Tibial artery (tissue), 4 donors: ENCODE measurements around the gene SELENOK.

Experiments used
- DNase-seq, 2 donors: peaks; one replicate each; pipeline ENCODE4 v3.0.0-alpha.2; 2019
- H3K27ac ChIP-seq, 2 donors: fragments of 200-600 bp; sonication (generic) in 1 of 2; 1 replicate in 1 of 2; 2 replicates in 1 of 2; pipeline ENCODE4 v1.5.1; 2018 to 2019; ENCODE audit warnings: mild to moderate bottlenecking in 1 of 2
- H3K27me3 ChIP-seq, 2 donors: fragments of 200-600 bp; sonication (generic) in 1 of 2; one replicate each; pipeline versions ENCODE4 v1.5.1 to v1.6.0; 2016 to 2019
- H3K36me3 ChIP-seq, 3 donors: fragments of 200-600 bp; sonication (generic) in 2 of 3; one replicate each; pipeline ENCODE4 v1.5.1; 2016 to 2019; ENCODE audit warnings: mild to moderate bottlenecking in 2 of 3
- H3K4me1 ChIP-seq, 4 donors: fragments of 200-600 bp; sonication (generic) in 2 of 4; 1 replicate in 3 of 4; 2 replicates in 1 of 4; pipeline ENCODE4 v1.5.1; 2016 to 2019
- H3K4me3 ChIP-seq, 2 donors: fragments of 200-600 bp; sonication (generic) in 1 of 2; 1 replicate in 1 of 2; 2 replicates in 1 of 2; pipeline ENCODE4 v1.5.1; 2018 to 2019; ENCODE audit warnings: mild to moderate bottlenecking in 2 of 2
- H3K9me3 ChIP-seq, 3 donors: fragments of 200-600 bp; sonication (generic) in 1 of 3; one replicate each; pipeline ENCODE4 v1.5.1; 2016 to 2019
- CTCF ChIP-seq, 2 experiments: fragments of 200-600 bp in 1 of 2; fragments of 450-650 bp in 1 of 2; IDR thresholded peaks; one replicate each; pipeline ENCODE4 v1.5.1; 2017 to 2019; ENCODE audit warnings: antibody characterized with exemption in 2 of 2, mild to moderate bottlenecking in 1 of 2, moderate library complexity in 1 of 2
- intact Hi-C: fragments of 100-400 bp; cut with DNase I; formaldehyde crosslinking; loops from one replicate; pipeline ENCODE4 v1.15.0; 2023; ENCODE audit warnings: low total_unique reads

SELENOK gene

GRCh38 chr3:53892286-53892637, 603 bp upstream of the SELENOK start:
- Histone ChIP-seq H3K4me3 (peak overlapping the region; percentile 94 to 97), H3K27ac (peak overlapping the region; percentile 94 to 96), H3K4me1 (peaks cover 0 to 30% (median 11%) of the 10 kb centered on the region in 4 donors), H3K27me3 (no peaks in the 10 kb centered on the region), H3K9me3 (no peaks in the 10 kb centered on the region), H3K36me3 (peaks cover 0 to 10% (median 1%) of the 10 kb centered on the region in 3 donors)
- no peak for TF ChIP-seq CTCF (IDR thresholded peaks at IDR 0.05)
- intact Hi-C loops: loop anchor here (5.0 kb wide), 1 partner anchor 545 kb away; the partner anchor contains the start of gene DCP1A
- no peak for DNase-seq

- TF ChIP-seq CTCF (IDR thresholded peaks at IDR 0.05): no peak
- DNase-seq: no peak
- Histone ChIP-seq H3K9me3 (no peaks in the 10 kb centered on the region), H3K4me1 (peaks cover 0 to 30% (median 11%) of the 10 kb centered on the region in 4 donors), H3K4me3 (peak overlapping the region; percentile 94 to 97), H3K27ac (peak overlapping the region; percentile 94 to 96), H3K27me3 (no peaks in the 10 kb centered on the region), H3K36me3 (peaks cover 6 to 15% (median 12%) of the 10 kb centered on the region in 3 donors)
- intact Hi-C loops: loop anchor here (5.0 kb wide), 1 partner anchor 544 kb away; the partner anchor contains the start of gene DCP1A
Observed at GRCh38 chr3:53890726-53891475, 758 bp downstream of the SELENOK start.

GRCh38 chr3:53888232-53888631, 3.4 kb downstream of the SELENOK start:
- DNase-seq: no peak
- Histone ChIP-seq H3K9me3 (no peaks in the 10 kb centered on the region), H3K4me3 (no peak overlapping the region), H3K27ac (no peak overlapping the region), H3K27me3 (no peaks in the 10 kb centered on the region), H3K4me1 (peaks cover 0 to 30% (median 11%) of the 10 kb centered on the region in 4 donors), H3K36me3 (peaks cover 18 to 35% (median 30%) of the 10 kb centered on the region in 3 donors)
- TF ChIP-seq CTCF (IDR thresholded peaks at IDR 0.05): no peak
- intact Hi-C loops: no loop called here

GRCh38 chr3:53887446-53887845, 4.2 kb downstream of the SELENOK start:
- TF ChIP-seq CTCF (IDR thresholded peaks at IDR 0.05): no peak
- H3K27ac ChIP-seq: no peak overlapping the region
- H3K9me3 ChIP-seq: no peaks in the 10 kb centered on the region
- no peak overlapping the region for H3K4me3 ChIP-seq
- no peaks in the 10 kb centered on the region for H3K27me3 ChIP-seq
- no peak for DNase-seq
- intact Hi-C loops: no loop called here
- H3K4me1 ChIP-seq: peaks cover 0 to 31% (median 11%) of the 10 kb centered on the region in 4 donors
- peaks cover 18 to 35% (median 30%) of the 10 kb centered on the region in 3 donors for H3K36me3 ChIP-seq

- Histone ChIP-seq H3K36me3 (peaks cover 18 to 35% (median 30%) of the 10 kb centered on the region in 3 donors), H3K9me3 (no peaks in the 10 kb centered on the region), H3K27ac (no peak overlapping the region), H3K27me3 (no peaks in the 10 kb centered on the region), H3K4me1 (peaks cover 0 to 33% (median 15%) of the 10 kb centered on the region in 4 donors), H3K4me3 (no peak overlapping the region)
- TF ChIP-seq CTCF (IDR thresholded peaks at IDR 0.05): no peak
- DNase-seq: no peak
- intact Hi-C loops: no loop called here
Observed at GRCh38 chr3:53885239-53885638, 6.4 kb downstream of the SELENOK start.
